SK-N-MC (cell line): Measurements from ENCODE around the gene PAX9.

Experiments used
- EZH2 ChIP-seq: fragments of 200-600 bp; sonication (generic); IDR thresholded peaks from one replicate; pipeline ENCODE4 v1.6.1; 2017; ENCODE audit warnings: antibody characterized with exemption
- FOXP2 ChIP-seq: optimal IDR thresholded peaks from 2 replicates; pipeline ENCODE3; 2011; ENCODE audit warnings: mild to moderate bottlenecking, moderate library complexity; ENCODE audit not compliant: insufficient read depth; ENCODE audit errors: extremely low read length, control extremely low read depth
- POLR2AphosphoS5 ChIP-seq: IDR thresholded peaks from 2 replicates; pipeline ENCODE4 v1.6.1; 2012; ENCODE audit warnings: mild to moderate bottlenecking, low read depth, low read length, borderline replicate concordance

GRCh38 chr14:36721877-36722276, 60.2 kb downstream of the PAX9 start:
- TF ChIP-seq EZH2 (no peak), POLR2AphosphoS5 (no peak), FOXP2 (no peak)
